Right lobe of liver (tissue), 6 donors: Measurements from ENCODE around the gene AGBL5. TPM values are rescaled to one million over a fixed set of nuclear protein-coding genes. Genes with fewer than 3 reads are reported as not detected.

Source experiments
- ATAC-seq, 4 donors: fragments of 200-7000 bp; cut with Tn5 transposase; one replicate each; pipeline ENCODE4 v1.9.1; 2020; ENCODE audit warnings: mild to moderate bottlenecking in 4 of 4, moderate library complexity in 4 of 4
- DNase-seq, 3 donors: peaks; one replicate each; pipeline ENCODE4 v3.0.0-alpha.2; 2020
- H3K27ac ChIP-seq, 3 donors: fragments of 200-600 bp; one replicate each; pipeline ENCODE4 v1.8.0; 2022
- H3K27me3 ChIP-seq, 2 donors: fragments of 200-600 bp; one replicate each; pipeline ENCODE4 v1.8.0; 2022
- H3K36me3 ChIP-seq, 4 donors: fragments of 200-600 bp; sonication (generic) in 1 of 4; one replicate each; pipeline versions ENCODE4 v1.5.1 to v1.8.0; 2017 to 2022; ENCODE audit warnings: control low read depth in 1 of 4
- H3K4me1 ChIP-seq, 4 donors: fragments of 200-600 bp; sonication (generic) in 1 of 4; one replicate each; pipeline versions ENCODE4 v1.5.1 to v1.8.0; 2017 to 2022; ENCODE audit warnings: control low read depth in 1 of 4
- H3K4me3 ChIP-seq, 3 donors: fragments of 200-600 bp; one replicate each; pipeline ENCODE4 v1.8.0; 2022
- H3K9me3 ChIP-seq, 4 donors: fragments of 200-600 bp; sonication (generic) in 1 of 4; one replicate each; pipeline versions ENCODE4 v1.5.1 to v1.8.0; 2017 to 2022; ENCODE audit warnings: control low read depth in 1 of 4
- CTCF ChIP-seq, 4 donors: fragments of 200-600 bp in 3 of 4; fragments of 450-650 bp in 1 of 4; IDR thresholded peaks; one replicate each; pipeline versions ENCODE4 v1.5.1 to v1.8.0; 2016 to 2022; ENCODE audit warnings: antibody characterized with exemption in 4 of 4, mild to moderate bottlenecking in 2 of 4
- POLR2A ChIP-seq: fragments of 450-650 bp; IDR thresholded peaks from one replicate; pipeline ENCODE4 v1.6.1; 2017; ENCODE audit warnings: antibody characterized with exemption, mild to moderate bottlenecking
- WGBS: methylation state at CpG from one replicate; pipeline ENCODE4 v1.1.6; 2018; ENCODE audit warnings: low coverage, low lambda C conversion rate; ENCODE audit not compliant: insufficient coverage; ENCODE audit errors: missing lambda C conversion rate; 5-methylcytosine and 5-hydroxymethylcytosine counted together
- intact Hi-C, 2 donors: fragments of 100-400 bp; cut with DNase I; formaldehyde crosslinking; loops; one replicate each; pipeline versions ENCODE4 v1.11.2 to v1.14.1; 2022
- total RNA-seq, 6 experiments: library from RNA; depleted of rRNA in 2 of 6; stranded (reverse); fragments of >200 nt in 2 of 6; fragmentation: NEBNext Ultra II Directional in 3 of 6; extraction: Animal tissue kit (Norgen Biotek cat#: 25700) in 3 of 6; gene quantifications; one replicate each; pipeline versions ENCODE4 v1.1.0 to v1.2.4, GENCODE V29; 2016 to 2023
- donor health status: DM: no; HTN: yes; CAD: no.
- donor health status: DM: no; HTN: no; CAD: no.
- donor health status: DM: no; HTN: no; CAD: no.
- donor health status: DM: no; HTN: yes; CAD: no.
- donor health status: DM: no; HTN: yes; CAD: no.

AGBL5 gene
- total RNA-seq, 6 experiments from 2014 or later: 3.9 to 7.4 (median 6.4) TPM

DNA sequence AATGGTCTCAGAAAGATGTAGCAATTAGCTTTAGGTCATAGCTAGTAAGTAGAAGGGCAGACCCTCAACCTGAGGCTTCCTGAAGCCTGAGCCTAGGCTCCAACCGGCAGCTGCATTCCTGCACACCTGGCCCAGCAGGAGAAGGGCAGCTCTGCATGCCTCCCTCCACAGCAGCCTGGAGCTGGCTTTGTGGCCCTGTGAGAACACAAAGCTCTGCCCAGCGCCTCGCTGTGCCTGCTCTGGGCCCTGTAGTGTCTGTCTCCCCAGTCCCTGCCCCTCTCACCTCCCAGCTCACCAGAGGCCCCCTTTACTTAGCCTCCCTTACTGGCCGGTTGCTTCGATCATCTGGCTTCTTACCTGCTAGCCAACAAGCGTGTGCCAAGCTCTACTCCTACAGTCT is 12.0 kb upstream of the AGBL5 start:
- H3K9me3 ChIP-seq: no peaks in the 10 kb centered on the region
- 100% methylated on average over 3 of the region's 6 CpGs for WGBS
- intact Hi-C loops: no loop called here
- TF ChIP-seq CTCF (IDR thresholded peaks at IDR 0.05) (no peak), POLR2A (no peak)
- DNase-seq: no peak
- no peak overlapping the region for H3K4me3 ChIP-seq
- H3K27ac ChIP-seq: no peak overlapping the region
- ATAC-seq: no peak
- peaks cover 0 to 3% (median 0%) of the 10 kb centered on the region in 4 donors for H3K4me1 ChIP-seq
- peaks cover 5 to 73% (median 42%) of the 10 kb centered on the region in 4 donors for H3K36me3 ChIP-seq
- H3K27me3 ChIP-seq: no peaks in the 10 kb centered on the region

DNA sequence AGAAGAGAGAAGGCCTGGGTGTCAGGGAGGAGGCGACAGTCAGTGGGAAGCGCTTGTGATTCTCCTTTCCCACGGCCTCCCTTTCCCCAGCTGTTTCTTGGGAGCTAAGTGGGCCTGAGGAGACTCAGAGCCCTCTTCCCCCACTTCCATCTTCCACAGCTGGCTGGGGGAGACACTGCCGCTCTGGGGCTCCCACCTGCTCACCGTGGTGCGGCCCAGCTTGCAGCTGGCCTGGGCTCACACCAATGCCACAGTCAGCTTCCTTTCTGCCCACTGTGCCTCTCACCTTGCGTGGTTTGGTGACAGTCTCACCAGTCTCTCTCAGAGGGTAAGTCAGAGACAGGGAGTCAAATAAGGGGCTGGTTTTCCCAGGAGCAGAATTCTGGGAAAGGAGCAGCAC is 11.6 kb upstream of the AGBL5 start:
- WGBS: no CpG with 5 or more reads among the region's 7 CpGs
- intact Hi-C loops: no loop called here

GRCh38 chr2:27040282-27040681 is 11.2 kb upstream of the AGBL5 start:
- intact Hi-C loops: no loop called here
- Histone ChIP-seq H3K36me3 (peaks cover 5 to 67% (median 40%) of the 10 kb centered on the region in 4 donors), H3K4me1 (no peaks in the 10 kb centered on the region), H3K9me3 (no peaks in the 10 kb centered on the region), H3K4me3 (no peak overlapping the region), H3K27me3 (no peaks in the 10 kb centered on the region), H3K27ac (no peak overlapping the region)
- peak; percentile 21 to 64 (median 49) for ATAC-seq
- no CpG with 5 or more reads among the region's 8 CpGs for WGBS
- no peak for DNase-seq
- TF ChIP-seq POLR2A (no peak), CTCF (IDR thresholded peaks at IDR 0.05) (no peak)

More for the DNA sequence above, 11.6 kb upstream of the AGBL5 start:
- no peaks in the 10 kb centered on the region for H3K4me1 ChIP-seq
- H3K9me3 ChIP-seq: no peaks in the 10 kb centered on the region
- H3K4me3 ChIP-seq: no peak overlapping the region
- DNase-seq (no peak), ATAC-seq (no peak)
- H3K27ac ChIP-seq: no peak overlapping the region
- H3K36me3 ChIP-seq: peaks cover 5 to 71% (median 42%) of the 10 kb centered on the region in 4 donors
- TF ChIP-seq CTCF (IDR thresholded peaks at IDR 0.05) (no peak), POLR2A (no peak)
- no peaks in the 10 kb centered on the region for H3K27me3 ChIP-seq

GRCh38 chr2:27041752-27042151 is 9.7 kb upstream of the AGBL5 start:
- H3K36me3 ChIP-seq: peaks cover 5 to 53% (median 29%) of the 10 kb centered on the region in 4 donors
- no peak for ATAC-seq
- no peaks in the 10 kb centered on the region for H3K27me3 ChIP-seq
- no peak overlapping the region for H3K4me3 ChIP-seq
- H3K27ac ChIP-seq: no peak overlapping the region
- 74% methylated on average over 5 of the region's 5 CpGs for WGBS
- intact Hi-C loops: no loop called here
- no peaks in the 10 kb centered on the region for H3K4me1 ChIP-seq
- DNase-seq: no peak
- no peaks in the 10 kb centered on the region for H3K9me3 ChIP-seq
- TF ChIP-seq CTCF (IDR thresholded peaks at IDR 0.05) (no peak), POLR2A (no peak)

DNA sequence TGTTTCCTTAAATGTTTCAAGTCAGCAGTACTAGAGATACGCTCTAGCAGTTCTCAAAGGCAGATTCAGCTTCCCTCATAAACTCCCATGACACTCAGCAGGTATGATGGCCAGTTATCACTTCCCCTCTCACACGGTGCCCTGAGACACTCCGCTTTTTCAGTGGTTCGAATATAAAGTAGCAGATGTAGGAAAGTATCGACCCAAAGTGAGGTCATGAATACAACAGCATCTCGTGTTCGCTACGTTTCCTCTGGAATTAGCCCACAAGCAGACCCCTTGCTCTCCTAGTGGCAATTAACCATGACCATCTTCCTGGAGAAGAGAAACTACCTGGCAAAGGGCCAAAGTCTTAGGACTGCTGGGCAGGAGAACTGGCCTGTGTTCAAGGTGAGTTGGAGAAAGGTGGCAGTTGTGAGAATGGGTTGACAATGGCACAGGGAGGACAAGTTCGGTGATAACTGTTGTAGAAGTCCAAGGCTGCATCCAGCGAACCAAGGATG is 9.3 kb upstream of the AGBL5 start:
- Histone ChIP-seq H3K4me3 (no peak overlapping the region), H3K27ac (no peak overlapping the region), H3K9me3 (no peaks in the 10 kb centered on the region), H3K27me3 (no peaks in the 10 kb centered on the region), H3K4me1 (no peaks in the 10 kb centered on the region), H3K36me3 (peaks cover 2 to 48% (median 25%) of the 10 kb centered on the region in 4 donors)
- intact Hi-C loops: no loop called here
- no peak for DNase-seq
- no peak for ATAC-seq
- WGBS: 75% methylated on average over 9 of the region's 10 CpGs
- TF ChIP-seq CTCF (IDR thresholded peaks at IDR 0.05) (no peak), POLR2A (no peak)
